Measurements from ENCODE around the gene TDRD9. TPM values are rescaled to one million over a fixed set of nuclear protein-coding genes. Genes with fewer than 3 reads are reported as not detected.
A peak's percentile ranks its signal among the peaks of the same experiment; 100 is the strongest.

The TDRD9 gene
- total RNA-seq, 1 experiment from 2014 or later = not detected

DNA sequence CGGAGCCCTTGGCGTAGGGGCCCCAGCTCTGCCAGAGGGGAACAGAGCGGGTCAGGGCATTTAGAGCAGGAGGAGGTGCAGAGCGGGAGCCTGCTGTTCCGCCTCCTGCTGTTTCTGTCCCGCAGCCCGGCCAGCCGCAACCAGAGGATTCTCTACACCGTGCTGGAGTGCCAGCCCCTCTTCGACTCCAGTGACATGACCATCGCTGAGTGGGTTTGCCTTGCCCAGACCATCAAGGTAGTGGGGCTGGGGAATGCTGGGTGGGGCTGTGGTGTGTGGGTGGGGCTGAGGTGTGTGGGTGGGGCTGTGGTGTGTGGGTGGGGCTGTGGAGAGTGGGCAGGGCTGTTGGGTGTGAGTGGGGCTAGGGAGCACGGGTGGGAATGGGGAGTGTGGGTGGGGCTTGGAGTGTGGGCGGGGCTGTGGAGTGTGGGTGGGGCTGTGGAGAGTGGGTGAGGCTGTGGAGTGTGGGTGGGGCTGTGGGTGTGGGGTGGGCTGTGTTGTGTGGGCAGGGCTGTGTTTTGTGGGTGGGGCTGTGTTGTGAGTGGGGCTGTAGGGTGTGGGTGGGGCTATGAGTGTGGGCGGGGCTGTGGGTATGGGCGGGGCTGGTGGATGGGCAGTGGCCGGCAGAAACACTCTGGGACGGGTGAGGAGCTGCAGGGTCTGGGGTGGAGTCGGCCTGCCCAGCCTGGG lies 165.3 kb downstream of the TDRD9 start:
- ATAC-seq (peak; percentile 31), DNase-seq (ENCODE audit: low read depth, low spot score) (no peak)
- Histone ChIP-seq H3K9me3 (ENCODE audit: control insufficient read depth, insufficient read depth, low read depth, low read length) (no peaks in the 10 kb centered on the region), H3K27ac (ENCODE audit: low read length) (no peak overlapping the region), H3K4me1 (ENCODE audit: control insufficient read depth, insufficient read depth, low read length) (no peaks in the 10 kb centered on the region; the same call in 1 of the 2 replicates), H3K36me3 (ENCODE audit: control insufficient read depth, insufficient read depth, low read length) (no peaks in the 10 kb centered on the region), H3K27me3 (ENCODE audit: control insufficient read depth, insufficient read depth, low read length) (no peaks in the 10 kb centered on the region), H3K4me3 (ENCODE audit: low read depth in 2 of 2, low read length in 2 of 2) (no peak overlapping the region)
- in situ Hi-C loops (cut with HindIII; ENCODE audit: low pct_unique_long_range_greater_than_20kb, low sequenced_read_pairs) (no loop called here), intact Hi-C loops (cut with micrococcal nuclease; ENCODE audit: unreplicated experiment) (loop anchor here (5.0 kb wide), 1 partner anchor 39 kb away; no protein-coding TSS in a partner anchor)
- no TSS peak for BruUV-seq (replicated peaks)
- TF ChIP-seq SIN3A (IDR thresholded peaks at IDR 0.05; ENCODE audit: borderline replicate concordance, insufficient read depth, low read depth, low read length) (no peak), REST (IDR thresholded peaks at IDR 0.05; ENCODE audit: insufficient read depth in 1 of 2, low read depth in 2 of 2, low read length in 1 of 2) (no peak), POLR2AphosphoS5 (IDR thresholded peaks at IDR 0.05; ENCODE audit: low read depth, low read length) (no peak), TCF7L2 (IDR thresholded peaks at IDR 0.05; ENCODE audit: low read depth, low read length) (no peak)
- TF ChIP-seq, protein P1, sequence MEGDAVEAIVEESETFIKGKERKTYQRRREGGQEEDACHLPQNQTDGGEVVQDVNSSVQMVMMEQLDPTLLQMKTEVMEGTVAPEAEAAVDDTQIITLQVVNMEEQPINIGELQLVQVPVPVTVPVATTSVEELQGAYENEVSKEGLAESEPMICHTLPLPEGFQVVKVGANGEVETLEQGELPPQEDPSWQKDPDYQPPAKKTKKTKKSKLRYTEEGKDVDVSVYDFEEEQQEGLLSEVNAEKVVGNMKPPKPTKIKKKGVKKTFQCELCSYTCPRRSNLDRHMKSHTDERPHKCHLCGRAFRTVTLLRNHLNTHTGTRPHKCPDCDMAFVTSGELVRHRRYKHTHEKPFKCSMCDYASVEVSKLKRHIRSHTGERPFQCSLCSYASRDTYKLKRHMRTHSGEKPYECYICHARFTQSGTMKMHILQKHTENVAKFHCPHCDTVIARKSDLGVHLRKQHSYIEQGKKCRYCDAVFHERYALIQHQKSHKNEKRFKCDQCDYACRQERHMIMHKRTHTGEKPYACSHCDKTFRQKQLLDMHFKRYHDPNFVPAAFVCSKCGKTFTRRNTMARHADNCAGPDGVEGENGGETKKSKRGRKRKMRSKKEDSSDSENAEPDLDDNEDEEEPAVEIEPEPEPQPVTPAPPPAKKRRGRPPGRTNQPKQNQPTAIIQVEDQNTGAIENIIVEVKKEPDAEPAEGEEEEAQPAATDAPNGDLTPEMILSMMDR (IDR thresholded peaks at IDR 0.05) = no peak
- CTCF ChIA-PET = interaction anchor here (1.0 kb wide), 1 partner anchor 359 kb away, joined by 3 read pairs; no protein-coding TSS in a partner anchor
- POLR2A ChIA-PET = no interaction called here

DNA sequence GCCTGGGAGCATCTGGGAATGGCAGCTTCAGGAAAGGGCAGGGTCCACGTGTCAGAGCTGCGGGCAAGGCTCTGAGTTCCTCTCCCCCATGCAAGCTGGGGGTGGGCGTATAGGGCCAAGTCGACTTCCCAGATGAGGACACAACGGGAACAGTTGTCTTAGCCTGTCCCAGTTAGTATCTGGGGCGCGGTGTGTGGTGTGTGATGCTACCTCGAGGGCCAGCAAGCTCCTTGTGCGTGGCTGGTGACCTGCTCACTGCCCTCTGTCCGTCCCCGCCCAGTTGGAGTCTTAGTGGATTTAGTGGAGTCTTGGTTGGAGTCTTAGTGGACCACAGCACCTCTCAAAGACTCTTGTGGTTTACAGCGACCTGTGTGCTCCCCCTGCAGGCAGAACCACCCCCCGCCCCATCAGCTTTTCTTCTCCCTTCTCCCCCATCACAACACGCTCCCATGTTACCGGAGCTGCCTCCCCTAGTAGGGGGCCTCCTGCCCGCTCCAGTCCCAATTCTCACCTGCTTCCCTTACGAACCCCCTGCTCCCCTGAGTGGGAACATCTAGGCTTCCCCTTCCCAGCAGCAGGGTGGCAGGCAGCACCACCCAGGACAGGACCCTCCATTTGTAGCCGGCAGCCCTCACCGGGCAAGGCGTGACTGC lies 165.9 kb downstream of the TDRD9 start:
- H3K4me1 ChIP-seq (ENCODE audit: control insufficient read depth, insufficient read depth, low read length) = no peaks in the 10 kb centered on the region; the same call in 1 of the 2 replicates
- H3K36me3 ChIP-seq (ENCODE audit: control insufficient read depth, insufficient read depth, low read length) = no peaks in the 10 kb centered on the region
- ATAC-seq = no peak
- DNase-seq (ENCODE audit: low read depth, low spot score) = no peak
- ChIA-PET POLR2A (no interaction called here), CTCF (interaction anchor here (1.0 kb wide), 1 partner anchor 359 kb away, joined by 3 read pairs; no protein-coding TSS in a partner anchor)
- in situ Hi-C loops (cut with HindIII; ENCODE audit: low pct_unique_long_range_greater_than_20kb, low sequenced_read_pairs) = no loop called here
- intact Hi-C loops (cut with micrococcal nuclease; ENCODE audit: unreplicated experiment) = loop anchor here (5.0 kb wide), 1 partner anchor 38 kb away; no protein-coding TSS in a partner anchor
- H3K4me3 ChIP-seq (ENCODE audit: low read depth in 2 of 2, low read length in 2 of 2) = no peak overlapping the region
- no peak overlapping the region for H3K27ac ChIP-seq (ENCODE audit: low read length)
- no TSS peak for BruUV-seq (replicated peaks)
- H3K27me3 ChIP-seq (ENCODE audit: control insufficient read depth, insufficient read depth, low read length) = no peaks in the 10 kb centered on the region
- no peaks in the 10 kb centered on the region for H3K9me3 ChIP-seq (ENCODE audit: control insufficient read depth, insufficient read depth, low read depth, low read length)
- TF ChIP-seq REST (IDR thresholded peaks at IDR 0.05; ENCODE audit: insufficient read depth in 1 of 2, low read depth in 2 of 2, low read length in 1 of 2) (no peak), SIN3A (IDR thresholded peaks at IDR 0.05; ENCODE audit: borderline replicate concordance, insufficient read depth, low read depth, low read length) (no peak), TCF7L2 (IDR thresholded peaks at IDR 0.05; ENCODE audit: low read depth, low read length) (no peak), POLR2AphosphoS5 (IDR thresholded peaks at IDR 0.05; ENCODE audit: low read depth, low read length) (no peak)
- TF ChIP-seq, protein P1 (IDR thresholded peaks at IDR 0.05) = no peak

Measured in Panc1 (cell line).